Ammon's horn (tissue), 1 donor: ENCODE results near the gene APLNR.
A peak's percentile ranks its signal among the peaks of the same experiment; 100 is the strongest.

Experiments
- DNase-seq: peaks from one replicate; pipeline ENCODE4 v3.0.0-alpha.2; 2016; ENCODE audit warnings: low spot score

Gene APLNR

GRCh38 chr11:57217053-57217452 lies 20.0 kb downstream of the APLNR start:
- no peak for DNase-seq

DNA sequence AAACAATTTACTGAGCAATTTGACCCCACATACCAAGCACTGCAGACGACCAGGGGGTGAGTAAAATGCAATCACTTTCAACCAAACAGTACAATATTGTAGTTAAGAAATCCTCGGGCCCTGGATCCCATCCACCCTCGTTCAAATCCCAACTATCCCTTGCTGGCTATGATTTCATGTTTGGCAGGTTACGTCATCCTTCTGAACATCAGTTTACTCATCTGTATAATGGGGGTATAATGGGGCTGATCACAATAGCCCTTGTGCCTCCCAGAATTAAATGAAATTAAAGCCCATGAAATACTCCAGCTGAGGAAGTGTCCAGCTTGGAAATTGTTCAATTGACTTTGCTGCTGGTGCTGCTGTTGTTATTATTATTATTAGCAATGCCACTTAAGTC lies 20.6 kb downstream of the APLNR start:
- DNase-seq, result no peak

DNA sequence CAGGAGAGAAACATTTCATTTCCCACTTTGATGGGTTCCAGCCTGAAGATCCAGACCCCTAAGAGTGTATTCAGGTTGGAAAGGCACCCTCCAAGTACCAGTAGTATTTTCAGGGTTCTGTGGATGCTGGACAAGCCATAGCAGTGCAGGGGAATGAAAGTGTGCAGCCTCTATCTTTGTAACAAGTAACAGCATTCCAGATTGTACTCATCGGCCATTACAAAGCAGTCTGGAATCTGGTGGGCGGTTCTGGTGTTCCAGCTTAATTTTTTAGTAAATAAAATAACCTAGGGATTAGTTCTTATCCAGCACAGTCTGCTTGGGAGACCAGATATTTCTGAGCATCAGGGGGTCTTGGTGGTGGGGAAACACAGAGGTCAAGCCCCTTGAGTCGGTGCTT lies 22.6 kb downstream of the APLNR start:
- DNase-seq, result no peak

- DNase-seq, result no peak
Measured at GRCh38 chr11:57214098-57214417, 23.0 kb downstream of the APLNR start.

DNA sequence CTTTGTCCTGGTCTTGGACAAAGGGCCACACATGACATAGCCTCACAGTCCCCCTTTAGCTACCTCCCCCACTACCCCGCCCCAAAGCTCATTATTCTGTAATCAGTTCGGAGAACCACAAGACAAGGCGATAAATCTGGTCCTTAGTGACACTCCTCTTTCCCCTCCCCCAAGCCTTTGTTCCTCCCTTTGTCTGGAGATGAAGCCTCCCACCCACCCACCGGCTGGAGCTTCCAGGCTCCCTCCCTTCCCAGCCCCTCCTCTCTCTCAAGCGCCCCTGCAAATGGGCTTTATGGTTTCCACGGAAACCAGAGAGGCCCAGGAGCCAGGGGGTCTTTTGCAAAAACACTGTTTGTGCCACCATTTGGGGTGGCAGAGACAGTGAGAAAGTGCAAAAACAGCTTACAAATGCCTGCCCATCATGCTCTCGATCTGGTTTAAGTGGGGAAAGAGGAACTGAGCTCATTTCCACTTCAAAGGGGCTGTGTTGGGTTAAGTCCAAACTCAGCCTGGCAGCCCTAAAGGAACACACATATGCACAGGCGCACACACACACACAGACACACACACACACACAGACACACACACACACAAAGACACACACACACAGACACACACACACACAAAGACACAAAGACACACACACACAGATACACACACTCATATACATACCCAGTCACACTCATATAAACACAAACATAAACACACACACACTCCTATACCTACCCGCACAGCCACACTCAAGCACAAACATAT lies 23.5 kb downstream of the APLNR start:
- peak; percentile 44 for DNase-seq

GRCh38 chr11:57210781-57211180 lies 26.3 kb downstream of the APLNR start:
- DNase-seq, result no peak

GRCh38 chr11:57207168-57207567 lies 29.9 kb downstream of the APLNR start:
- DNase-seq, result no peak

DNA sequence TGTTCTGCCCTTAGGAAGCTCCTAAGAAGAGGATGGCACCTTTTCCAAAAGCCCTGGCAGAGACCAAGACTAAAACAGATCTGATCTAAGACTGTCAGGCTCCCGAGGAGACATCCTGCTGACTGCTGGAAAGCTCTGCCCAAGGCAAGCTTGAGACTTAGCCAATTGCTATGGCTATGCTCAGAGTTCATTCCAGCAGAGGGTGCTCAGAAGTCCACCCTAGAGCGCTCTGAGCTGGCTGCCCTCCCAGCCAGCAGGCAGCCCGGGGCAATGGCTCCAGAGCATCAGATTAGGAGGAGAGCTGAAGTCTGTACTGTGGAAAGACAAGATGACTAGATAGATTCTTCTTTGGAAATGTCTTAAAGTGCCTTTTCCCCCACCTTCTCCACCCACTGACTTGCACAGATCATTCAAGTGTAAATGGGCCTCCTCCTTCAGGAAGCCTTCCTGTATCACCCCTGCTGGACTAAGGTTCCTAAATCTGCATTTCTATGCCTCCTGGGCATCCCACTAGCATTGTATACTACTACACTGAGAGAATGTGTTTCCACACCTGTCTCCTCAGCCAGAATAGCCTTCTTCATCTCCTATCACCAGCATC lies 31.9 kb downstream of the APLNR start:
- no peak for DNase-seq

- no peak for DNase-seq
Measured at GRCh38 chr11:57203882-57204480, 33.1 kb downstream of the APLNR start.

DNA sequence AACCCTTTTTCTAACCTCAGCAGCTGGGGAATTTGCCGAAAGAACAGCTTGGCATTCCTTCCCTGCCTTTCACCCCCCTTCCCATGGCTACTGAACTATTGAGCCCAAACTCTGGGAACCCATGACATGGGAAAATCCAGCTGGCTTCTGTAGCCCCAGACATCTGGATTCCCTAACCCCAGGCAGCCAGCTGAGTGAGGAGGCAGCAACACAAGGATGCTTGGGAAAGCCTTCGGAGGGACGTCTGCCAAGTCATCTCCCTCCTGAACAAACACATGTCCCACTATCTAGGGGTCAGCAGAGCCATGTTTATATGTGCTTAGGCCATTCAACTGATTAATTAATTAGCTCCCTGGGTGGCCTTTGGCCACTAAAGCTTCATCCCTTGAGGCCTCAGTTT lies 33.7 kb downstream of the APLNR start:
- DNase-seq, result no peak

DNA sequence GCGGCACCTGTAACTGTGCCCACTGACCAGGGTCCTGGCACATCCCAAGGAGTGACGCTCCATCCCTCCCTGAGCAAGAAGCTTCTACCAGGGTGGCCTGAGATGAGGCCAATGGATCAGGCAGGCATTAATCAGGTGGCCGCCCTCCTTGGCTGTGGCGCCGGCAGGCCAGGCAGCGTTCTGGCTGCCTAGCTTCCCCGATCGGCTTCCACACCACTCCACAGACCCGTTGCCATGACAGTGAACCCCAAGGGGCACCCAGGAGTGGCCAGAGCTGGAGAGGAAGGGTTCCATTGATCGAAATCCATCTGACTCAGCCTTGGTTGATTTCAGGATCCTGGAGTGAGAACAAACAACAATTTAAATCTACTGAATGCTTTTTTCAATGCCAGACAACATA lies 34.8 kb downstream of the APLNR start:
- peak; percentile 42 for DNase-seq

GRCh38 chr11:57200917-57201316 lies 36.1 kb downstream of the APLNR start:
- DNase-seq, result no peak

GRCh38 chr11:57199330-57199729 lies 37.7 kb downstream of the APLNR start:
- DNase-seq, result no peak

- no peak for DNase-seq
Measured at GRCh38 chr11:57197762-57198161, 39.3 kb downstream of the APLNR start.

GRCh38 chr11:57196596-57196995 lies 40.5 kb downstream of the APLNR start:
- DNase-seq, result no peak

- DNase-seq, result no peak
Measured at GRCh38 chr11:57192316-57192715, 44.7 kb downstream of the APLNR start.

DNA sequence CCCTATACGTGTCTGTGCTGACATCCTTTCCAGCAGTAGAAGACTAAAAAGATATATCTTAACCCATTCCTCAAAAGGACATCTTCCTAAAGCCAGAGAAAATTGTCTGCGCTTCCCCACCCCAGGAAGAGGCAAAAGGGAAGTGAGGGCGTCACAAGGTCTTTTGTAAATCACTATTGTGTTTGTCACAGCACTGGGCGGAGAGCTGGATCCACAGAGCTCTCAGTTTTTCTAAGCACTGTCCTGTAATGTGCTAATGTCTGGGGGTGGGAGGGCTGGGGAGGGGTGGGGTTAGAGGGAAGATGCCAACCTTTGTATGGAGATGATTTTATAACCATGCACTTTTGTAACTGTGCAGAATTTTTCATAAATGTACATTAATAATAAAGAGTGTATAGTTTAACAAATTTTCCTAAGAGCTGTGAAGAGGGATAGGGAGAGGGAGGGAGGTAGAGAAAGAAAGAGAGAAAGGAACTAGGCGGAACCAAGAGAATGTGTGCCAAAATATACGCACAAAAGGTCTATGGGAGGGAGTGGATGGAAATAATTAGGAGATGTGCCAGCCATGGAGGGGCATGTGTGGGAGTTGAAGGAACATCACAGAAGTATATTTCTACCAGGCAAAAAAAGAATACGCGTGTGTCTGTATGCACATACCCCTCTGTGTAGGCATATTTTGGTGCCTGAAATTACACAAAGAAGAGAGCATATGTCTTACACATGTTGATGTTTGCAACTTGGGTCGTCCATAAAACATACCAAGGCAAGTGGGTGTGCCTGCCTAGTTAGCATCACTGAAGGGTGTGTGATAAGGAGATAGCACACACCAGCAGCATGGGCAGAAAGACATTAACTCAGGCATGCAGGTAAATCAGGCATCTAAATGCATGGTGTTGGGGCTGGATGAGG lies 45.5 kb downstream of the APLNR start:
- DNase-seq, result no peak

DNA sequence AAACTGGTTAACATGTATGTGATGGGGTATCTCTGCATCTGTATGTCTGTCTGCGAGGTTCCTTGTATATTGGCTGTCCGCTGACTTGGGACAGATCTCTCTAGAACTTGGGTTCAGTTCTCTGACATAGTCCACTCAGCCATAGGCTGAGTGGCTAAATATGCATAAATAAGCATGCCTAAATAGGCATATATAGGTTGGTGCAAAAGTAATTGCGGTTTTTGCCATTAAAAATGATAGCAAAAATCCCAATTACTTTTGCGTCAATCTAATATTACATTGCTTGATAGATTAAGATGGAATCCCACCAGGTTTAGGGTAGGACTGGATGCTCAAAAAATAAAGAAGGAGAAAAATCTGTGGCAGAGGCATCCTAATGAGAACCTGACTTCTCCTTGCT lies 46.5 kb downstream of the APLNR start:
- DNase-seq, result no peak
